ENCODE measurements around the gene MR1.

The MR1 gene

DNA sequence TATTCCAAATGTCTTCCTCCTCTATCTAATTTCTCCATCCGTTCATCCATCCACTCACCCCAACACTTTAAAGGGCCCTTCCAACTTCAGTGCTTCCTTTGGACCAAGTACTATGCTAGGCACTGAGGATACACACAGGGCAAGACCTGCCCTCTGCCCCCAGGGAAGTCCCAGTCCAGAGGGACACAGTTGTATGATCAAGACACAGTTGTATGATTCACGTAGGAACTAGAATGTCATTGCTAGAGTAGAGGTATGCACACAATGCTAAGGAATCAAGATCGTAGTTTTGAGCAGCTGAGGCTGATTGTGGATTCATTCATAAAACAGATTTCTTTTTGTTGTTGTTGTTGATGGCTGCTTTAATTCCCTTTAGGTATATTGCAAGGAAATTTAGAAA is 43.1 kb downstream of the MR1 start:
- TF ChIP-seq, protein P1, sequence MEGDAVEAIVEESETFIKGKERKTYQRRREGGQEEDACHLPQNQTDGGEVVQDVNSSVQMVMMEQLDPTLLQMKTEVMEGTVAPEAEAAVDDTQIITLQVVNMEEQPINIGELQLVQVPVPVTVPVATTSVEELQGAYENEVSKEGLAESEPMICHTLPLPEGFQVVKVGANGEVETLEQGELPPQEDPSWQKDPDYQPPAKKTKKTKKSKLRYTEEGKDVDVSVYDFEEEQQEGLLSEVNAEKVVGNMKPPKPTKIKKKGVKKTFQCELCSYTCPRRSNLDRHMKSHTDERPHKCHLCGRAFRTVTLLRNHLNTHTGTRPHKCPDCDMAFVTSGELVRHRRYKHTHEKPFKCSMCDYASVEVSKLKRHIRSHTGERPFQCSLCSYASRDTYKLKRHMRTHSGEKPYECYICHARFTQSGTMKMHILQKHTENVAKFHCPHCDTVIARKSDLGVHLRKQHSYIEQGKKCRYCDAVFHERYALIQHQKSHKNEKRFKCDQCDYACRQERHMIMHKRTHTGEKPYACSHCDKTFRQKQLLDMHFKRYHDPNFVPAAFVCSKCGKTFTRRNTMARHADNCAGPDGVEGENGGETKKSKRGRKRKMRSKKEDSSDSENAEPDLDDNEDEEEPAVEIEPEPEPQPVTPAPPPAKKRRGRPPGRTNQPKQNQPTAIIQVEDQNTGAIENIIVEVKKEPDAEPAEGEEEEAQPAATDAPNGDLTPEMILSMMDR (conservative IDR thresholded peaks at IDR 0.05; ENCODE audit: low read depth) = no peak
- CTCF ChIA-PET = interaction anchor here (0.6 kb wide), 1 partner anchor 19 kb away, joined by 4 read pairs; no protein-coding TSS in a partner anchor
- no peak overlapping the region for H3K27ac ChIP-seq
- DNase-seq (ENCODE audit: low spot score) = no peak
- POLR2A ChIA-PET (ENCODE audit: low non-redundant PET) = no interaction called here

DNA sequence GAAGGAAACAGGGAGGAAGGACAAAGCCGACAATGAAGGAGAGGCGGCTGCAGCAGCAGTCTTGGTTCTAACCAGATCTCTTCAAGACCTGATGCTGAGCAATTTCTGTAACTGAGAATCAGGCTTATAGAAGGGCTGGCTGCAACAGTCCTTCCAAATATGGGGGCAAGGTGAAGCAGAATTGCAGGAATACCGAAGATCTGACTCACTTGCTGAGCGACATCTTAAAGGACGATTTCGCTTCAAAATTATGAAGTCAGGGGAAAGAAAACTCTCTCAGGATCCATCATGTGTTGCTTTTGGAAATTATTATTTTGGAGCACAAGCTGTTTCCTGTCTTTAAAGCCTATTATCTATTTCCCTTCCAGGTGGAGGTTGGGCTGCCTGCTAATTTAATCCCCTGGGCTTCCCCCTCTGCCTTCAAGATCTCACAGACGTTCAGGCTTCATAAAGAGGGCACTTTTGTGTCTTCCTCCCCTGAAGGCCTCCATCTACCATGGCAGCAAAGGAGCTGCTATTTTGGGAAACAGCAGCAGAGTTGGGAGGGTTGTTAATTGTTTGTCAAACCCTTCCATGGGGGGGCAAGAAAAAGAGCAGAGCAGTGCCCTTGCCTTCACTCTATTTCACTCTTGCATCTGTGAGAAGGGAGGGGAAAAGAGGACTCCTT is 43.9 kb downstream of the MR1 start:
- ChIA-PET POLR2A (ENCODE audit: low non-redundant PET) (no interaction called here), CTCF (interaction anchor here (0.6 kb wide), 1 partner anchor 39 kb away, joined by 3 read pairs; no protein-coding TSS in a partner anchor)
- H3K27ac ChIP-seq = peak overlapping the region; percentile 47; the same call in 1 of the 2 replicates
- no peak for DNase-seq (ENCODE audit: low spot score)
- TF ChIP-seq, protein P1 (conservative IDR thresholded peaks at IDR 0.05; ENCODE audit: low read depth) = no peak

DNA sequence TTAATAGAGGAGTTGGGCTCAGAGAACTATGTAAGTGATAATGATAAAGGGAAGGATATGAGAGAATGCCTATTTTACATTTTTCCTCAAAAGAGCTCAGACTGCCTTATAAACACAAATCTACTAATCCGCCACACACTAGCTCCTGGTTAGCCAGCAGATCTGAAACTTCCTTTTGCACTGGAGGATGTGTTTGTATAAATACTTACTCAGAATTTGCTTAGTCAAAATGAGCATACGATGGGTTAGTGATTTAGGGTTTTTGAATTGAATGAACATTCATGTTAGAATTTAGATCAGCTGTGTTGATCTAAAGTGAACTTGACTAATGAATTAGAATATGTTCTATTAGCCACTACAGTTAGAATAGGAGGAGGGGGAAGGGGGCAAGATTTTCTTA is 45.6 kb downstream of the MR1 start:
- POLR2A ChIA-PET (ENCODE audit: low non-redundant PET) = interaction anchor here (0.6 kb wide), 1 partner anchor 207 kb away, joined by 3 read pairs; no protein-coding TSS in a partner anchor
- no peak overlapping the region for H3K27ac ChIP-seq
- CTCF ChIA-PET = interaction anchor here (0.9 kb wide), 1 partner anchor 21 kb away, joined by 3 read pairs; no protein-coding TSS in a partner anchor

DNA sequence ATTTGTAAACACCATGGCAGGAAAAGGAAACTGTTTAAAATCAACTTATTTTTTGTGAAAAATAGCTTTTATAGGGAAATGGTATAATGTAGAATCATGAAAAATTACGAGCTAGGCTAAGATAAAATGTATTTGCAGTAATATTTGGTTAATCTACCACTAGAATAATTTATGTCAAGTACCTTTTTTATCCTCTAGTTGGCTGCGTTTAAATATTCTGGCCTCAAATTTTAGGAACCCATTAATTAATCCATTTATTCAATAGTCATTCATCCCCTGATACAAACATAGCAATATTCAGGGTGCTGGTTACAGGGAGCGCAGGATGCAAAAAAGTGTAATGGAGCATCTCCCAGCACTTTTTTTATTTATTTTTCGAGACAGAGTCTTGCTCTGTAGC is 46.1 kb downstream of the MR1 start:
- TF ChIP-seq, protein P1 (conservative IDR thresholded peaks at IDR 0.05; ENCODE audit: low read depth) = no peak
- CTCF ChIA-PET = interaction anchor here (0.9 kb wide), 1 partner anchor 21 kb away, joined by 3 read pairs; no protein-coding TSS in a partner anchor

More for the DNA sequence above, 45.6 kb downstream of the MR1 start:
- no peak for DNase-seq (ENCODE audit: low spot score)
- TF ChIP-seq, protein P1 (conservative IDR thresholded peaks at IDR 0.05; ENCODE audit: low read depth) = no peak

DNA sequence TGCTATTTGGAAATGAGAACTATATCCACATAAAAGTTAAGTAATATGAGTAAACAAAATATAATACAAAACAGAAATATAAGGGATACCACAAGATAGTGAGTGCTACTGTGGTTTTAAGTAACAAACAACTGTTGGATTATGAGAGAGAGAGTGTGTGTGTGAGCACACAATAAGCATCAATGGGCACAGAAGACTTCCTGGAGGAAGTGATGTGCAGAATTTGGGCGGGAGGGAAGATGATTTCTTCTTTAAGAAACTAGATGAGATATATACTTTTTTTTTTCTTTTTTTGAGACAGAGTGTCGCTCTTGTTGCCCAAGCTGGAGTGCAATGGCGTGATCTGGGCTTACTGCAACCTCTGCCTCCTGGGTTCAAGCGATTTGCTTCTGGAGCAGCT is 46.8 kb downstream of the MR1 start:
- TF ChIP-seq, protein P1 (conservative IDR thresholded peaks at IDR 0.05; ENCODE audit: low read depth) = no peak
- no peak for DNase-seq (ENCODE audit: low spot score)
- no peak overlapping the region for H3K27ac ChIP-seq
- CTCF ChIA-PET = interaction anchor here (0.9 kb wide), 1 partner anchor 62 kb away, joined by 4 read pairs; no protein-coding TSS in a partner anchor
- POLR2A ChIA-PET (ENCODE audit: low non-redundant PET) = no interaction called here

More for the DNA sequence above, 46.1 kb downstream of the MR1 start:
- no peak for DNase-seq (ENCODE audit: low spot score)
- no peak overlapping the region for H3K27ac ChIP-seq
- POLR2A ChIA-PET (ENCODE audit: low non-redundant PET) = no interaction called here

DNA sequence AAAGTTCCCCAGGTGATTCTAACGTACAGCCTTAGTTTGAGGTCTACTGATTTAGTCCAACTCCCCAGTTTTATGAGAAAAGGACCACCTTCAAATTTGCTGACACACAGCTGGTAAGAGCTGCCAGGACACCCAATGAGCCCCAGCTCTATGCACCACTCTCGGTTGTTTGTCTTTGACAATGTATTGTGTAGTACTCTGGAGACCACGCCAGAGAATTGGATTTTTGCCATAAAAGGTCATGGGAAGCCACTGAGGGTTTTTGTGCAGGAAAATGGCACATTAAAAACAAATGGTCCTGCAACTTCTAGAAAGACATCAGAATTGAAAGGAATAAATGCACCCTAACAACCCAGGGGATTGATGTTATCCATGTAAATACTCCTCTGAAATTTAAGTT is 47.6 kb downstream of the MR1 start:
- CTCF ChIA-PET = interaction anchor here (0.6 to 0.9 kb wide), 2 partner anchors 62 to 1175 kb away, joined by 3 to 4 read pairs; no protein-coding TSS in a partner anchor
- no peak for DNase-seq (ENCODE audit: low spot score)
- H3K27ac ChIP-seq = no peak overlapping the region
- POLR2A ChIA-PET (ENCODE audit: low non-redundant PET) = no interaction called here
- TF ChIP-seq, protein P1 (conservative IDR thresholded peaks at IDR 0.05; ENCODE audit: low read depth) = no peak

Data from RWPE1 (cell line).